Uterus (tissue), 4 donors: ENCODE measurements around the gene LHPP. TPM values are rescaled to one million over a fixed set of nuclear protein-coding genes. Genes with fewer than 3 reads are reported as not detected.

Experiments
- DNase-seq, 2 donors: peaks; one replicate each; pipeline ENCODE4 v3.0.0-alpha.2; 2019 to 2020
- H3K27ac ChIP-seq, 2 donors: fragments of 200-600 bp; sonication (generic); 1 replicate in 1 of 2; 2 replicates in 1 of 2; pipeline ENCODE4 v1.5.1; 2016 to 2018
- H3K27me3 ChIP-seq, 2 donors: fragments of 200-600 bp; sonication (generic); one replicate each; pipeline ENCODE4 v1.5.1; 2018 to 2019; ENCODE audit warnings: control low read depth in 1 of 2
- H3K36me3 ChIP-seq, 2 donors: fragments of 200-600 bp; sonication (generic); one replicate each; pipeline ENCODE4 v1.5.1; 2019; ENCODE audit warnings: control low read depth in 1 of 2
- H3K4me1 ChIP-seq, 2 donors: fragments of 200-600 bp; sonication (generic); one replicate each; pipeline ENCODE4 v1.5.1; 2018 to 2019; ENCODE audit warnings: control low read depth in 1 of 2
- H3K4me3 ChIP-seq, 2 donors: fragments of 200-600 bp; sonication (generic); 1 replicate in 1 of 2; 2 replicates in 1 of 2; pipeline ENCODE4 v1.5.1; 2018 to 2019; ENCODE audit warnings: mild to moderate bottlenecking in 1 of 2
- H3K9me3 ChIP-seq, 2 donors: fragments of 200-600 bp; sonication (generic); one replicate each; pipeline ENCODE4 v1.5.1; 2019; ENCODE audit warnings: control low read depth in 1 of 2
- POLR2A ChIP-seq, 2 donors: fragments of 450-650 bp; IDR thresholded peaks; one replicate each; pipeline ENCODE4 v1.6.1; 2016; ENCODE audit warnings: antibody characterized with exemption in 2 of 2, mild to moderate bottlenecking in 1 of 2, moderate library complexity in 1 of 2
- intact Hi-C: fragments of 100-400 bp; cut with DNase I; formaldehyde crosslinking; loops from one replicate; pipeline ENCODE4 v1.15.1; 2023; ENCODE audit warnings: low total_unique reads
- total RNA-seq, 4 donors: library from RNA; depleted of rRNA in 3 of 4; stranded (reverse); fragments of >200 nt in 3 of 4; gene quantifications; one replicate each; pipeline versions ENCODE4 v1.1.0 to v1.2.4, GENCODE V29; 2014 to 2023
- TF ChIP-seq, protein P1 (sequence below), 4 experiments: fragments of 200-600 bp in 2 of 4; fragments of 450-650 bp in 2 of 4; sonication (generic) in 2 of 4; IDR thresholded peaks; one replicate each; pipeline ENCODE4 v1.5.1; 2016 to 2019; ENCODE audit warnings: antibody characterized with exemption in 4 of 4, mild to moderate bottlenecking in 2 of 4, moderate library complexity in 1 of 4
- donor health status: DM: yes; HTN: yes; CAD: no.

The LHPP gene
- total RNA-seq, 4 donors from 2014 or later = 0.51 to 23.2 (median 15.3) TPM; not detected in 1

DNA sequence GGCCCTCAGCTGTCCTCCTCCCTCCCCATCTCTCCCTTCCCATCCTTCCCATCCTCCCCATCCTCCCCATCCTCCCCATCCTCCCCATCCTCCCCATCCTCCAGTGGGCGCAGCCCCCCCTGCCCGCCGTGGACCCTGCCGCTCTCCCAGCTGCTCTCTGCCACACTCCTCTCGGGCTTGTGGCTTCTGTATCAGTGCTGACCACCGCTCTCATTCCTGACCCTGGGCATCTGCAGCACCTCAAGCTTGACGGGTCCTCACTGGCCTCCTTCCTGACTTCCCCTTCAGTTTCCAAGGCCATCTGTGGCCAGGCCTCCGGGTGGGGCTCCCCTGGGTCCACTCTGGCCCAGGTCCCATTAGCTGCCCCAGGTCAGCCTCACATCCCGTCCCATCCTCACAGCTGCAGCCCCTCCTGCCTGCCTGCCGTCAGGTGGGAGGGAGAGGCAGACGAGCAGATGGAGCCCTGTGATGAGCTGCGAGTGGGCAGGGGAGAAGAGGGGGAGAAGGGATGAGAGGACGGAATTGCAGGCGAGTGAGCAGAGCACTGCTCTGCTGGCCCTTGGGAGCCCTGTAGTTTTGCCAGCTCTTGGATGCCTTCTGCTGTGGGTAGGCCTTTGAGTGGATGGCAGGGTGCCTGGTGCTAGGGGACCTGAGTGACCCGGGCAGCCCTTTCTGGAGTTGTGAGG lies 35.7 kb downstream of the LHPP start:
- Histone ChIP-seq H3K4me1 (no peaks in the 10 kb centered on the region), H3K9me3 (no peaks in the 10 kb centered on the region), H3K36me3 (no peaks in the 10 kb centered on the region), H3K4me3 (no peak overlapping the region), H3K27ac (no peak overlapping the region), H3K27me3 (no peaks in the 10 kb centered on the region)
- DNase-seq = no peak
- intact Hi-C loops = no loop called here
- TF ChIP-seq, protein P1, sequence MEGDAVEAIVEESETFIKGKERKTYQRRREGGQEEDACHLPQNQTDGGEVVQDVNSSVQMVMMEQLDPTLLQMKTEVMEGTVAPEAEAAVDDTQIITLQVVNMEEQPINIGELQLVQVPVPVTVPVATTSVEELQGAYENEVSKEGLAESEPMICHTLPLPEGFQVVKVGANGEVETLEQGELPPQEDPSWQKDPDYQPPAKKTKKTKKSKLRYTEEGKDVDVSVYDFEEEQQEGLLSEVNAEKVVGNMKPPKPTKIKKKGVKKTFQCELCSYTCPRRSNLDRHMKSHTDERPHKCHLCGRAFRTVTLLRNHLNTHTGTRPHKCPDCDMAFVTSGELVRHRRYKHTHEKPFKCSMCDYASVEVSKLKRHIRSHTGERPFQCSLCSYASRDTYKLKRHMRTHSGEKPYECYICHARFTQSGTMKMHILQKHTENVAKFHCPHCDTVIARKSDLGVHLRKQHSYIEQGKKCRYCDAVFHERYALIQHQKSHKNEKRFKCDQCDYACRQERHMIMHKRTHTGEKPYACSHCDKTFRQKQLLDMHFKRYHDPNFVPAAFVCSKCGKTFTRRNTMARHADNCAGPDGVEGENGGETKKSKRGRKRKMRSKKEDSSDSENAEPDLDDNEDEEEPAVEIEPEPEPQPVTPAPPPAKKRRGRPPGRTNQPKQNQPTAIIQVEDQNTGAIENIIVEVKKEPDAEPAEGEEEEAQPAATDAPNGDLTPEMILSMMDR (IDR thresholded peaks at IDR 0.05) = no peak
- TF ChIP-seq POLR2A (IDR thresholded peaks at IDR 0.05) = no peak

DNA sequence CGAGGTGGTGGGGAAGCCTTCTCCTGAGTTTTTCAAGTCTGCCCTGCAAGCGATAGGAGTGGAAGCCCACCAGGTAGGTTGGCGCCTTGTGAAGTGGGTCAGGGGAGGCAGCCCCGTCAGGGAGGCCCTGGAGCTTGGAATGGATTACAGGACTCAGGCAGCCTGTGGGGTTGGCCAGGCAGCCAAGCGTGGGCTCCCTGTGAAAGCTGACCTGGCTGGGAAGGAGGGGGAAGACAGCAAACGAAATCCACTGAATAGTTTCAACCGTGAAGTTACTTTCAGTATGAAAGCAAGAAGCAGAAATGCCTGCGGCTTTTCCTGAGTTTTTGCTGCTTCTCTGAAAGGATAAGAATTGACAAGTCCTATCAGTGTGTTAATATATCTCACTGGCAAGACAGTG lies 36.4 kb downstream of the LHPP start:
- DNase-seq = no peak
- intact Hi-C loops = no loop called here

DNA sequence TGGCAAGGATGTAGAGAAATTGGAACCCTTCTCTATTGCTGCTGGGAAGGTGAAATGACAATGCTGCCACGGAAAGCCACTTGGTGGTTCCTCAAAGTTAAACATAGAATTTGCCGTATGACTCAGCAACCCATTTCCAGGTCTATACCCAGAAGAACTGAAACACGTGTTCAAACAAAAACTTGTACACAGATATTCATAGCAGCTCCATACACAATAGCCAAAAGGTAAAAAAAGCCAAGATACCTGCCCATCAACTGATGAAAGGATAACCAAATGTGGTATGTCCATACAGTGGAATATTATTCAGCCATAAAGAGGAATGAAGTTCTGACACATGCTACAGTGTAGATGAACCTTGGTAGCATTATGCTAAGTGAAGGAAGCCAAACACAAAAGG lies 39.1 kb downstream of the LHPP start:
- no peak for DNase-seq
- no peaks in the 10 kb centered on the region for H3K27me3 ChIP-seq

More for the DNA sequence above, 36.4 kb downstream of the LHPP start:
- Histone ChIP-seq H3K27ac (no peak overlapping the region), H3K4me1 (no peaks in the 10 kb centered on the region), H3K27me3 (no peaks in the 10 kb centered on the region), H3K9me3 (no peaks in the 10 kb centered on the region), H3K36me3 (no peaks in the 10 kb centered on the region), H3K4me3 (no peak overlapping the region)
- TF ChIP-seq, protein P1 (IDR thresholded peaks at IDR 0.05) = no peak
- no peak for TF ChIP-seq POLR2A (IDR thresholded peaks at IDR 0.05)

DNA sequence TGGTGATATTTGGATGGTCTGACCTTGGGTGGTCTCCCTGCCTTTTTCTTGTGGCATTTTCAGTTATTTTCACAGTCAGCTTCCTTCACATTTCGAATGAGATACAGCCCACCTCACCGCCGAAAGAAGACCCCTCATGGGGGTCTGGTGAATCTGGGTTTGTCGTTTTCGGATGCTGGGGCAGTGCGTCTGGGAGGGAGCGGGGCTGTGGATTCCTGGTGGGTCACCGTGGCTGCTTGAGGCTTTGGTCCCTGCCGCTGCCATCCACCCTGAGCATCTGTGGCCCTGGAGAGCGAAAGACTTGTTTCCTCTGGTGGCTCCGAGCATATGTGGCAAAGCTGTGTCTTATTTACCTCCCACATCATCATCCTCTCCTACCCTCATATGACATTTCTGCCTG lies 43.1 kb downstream of the LHPP start:
- H3K27ac ChIP-seq = no peak overlapping the region
- no peak overlapping the region for H3K4me3 ChIP-seq
- no peaks in the 10 kb centered on the region for H3K4me1 ChIP-seq
- intact Hi-C loops = no loop called here
- no peaks in the 10 kb centered on the region for H3K27me3 ChIP-seq
- no peak for TF ChIP-seq POLR2A (IDR thresholded peaks at IDR 0.05)
- TF ChIP-seq, protein P1 (IDR thresholded peaks at IDR 0.05) = no peak
- no peak for DNase-seq
- H3K36me3 ChIP-seq = no peaks in the 10 kb centered on the region
- no peaks in the 10 kb centered on the region for H3K9me3 ChIP-seq

More for the DNA sequence above, 39.1 kb downstream of the LHPP start:
- no peaks in the 10 kb centered on the region for H3K9me3 ChIP-seq
- TF ChIP-seq POLR2A (IDR thresholded peaks at IDR 0.05) = no peak
- TF ChIP-seq, protein P1 (IDR thresholded peaks at IDR 0.05) = no peak
- no peaks in the 10 kb centered on the region for H3K36me3 ChIP-seq
- no peaks in the 10 kb centered on the region for H3K4me1 ChIP-seq
- H3K27ac ChIP-seq = no peak overlapping the region
- intact Hi-C loops = no loop called here
- no peak overlapping the region for H3K4me3 ChIP-seq

DNA sequence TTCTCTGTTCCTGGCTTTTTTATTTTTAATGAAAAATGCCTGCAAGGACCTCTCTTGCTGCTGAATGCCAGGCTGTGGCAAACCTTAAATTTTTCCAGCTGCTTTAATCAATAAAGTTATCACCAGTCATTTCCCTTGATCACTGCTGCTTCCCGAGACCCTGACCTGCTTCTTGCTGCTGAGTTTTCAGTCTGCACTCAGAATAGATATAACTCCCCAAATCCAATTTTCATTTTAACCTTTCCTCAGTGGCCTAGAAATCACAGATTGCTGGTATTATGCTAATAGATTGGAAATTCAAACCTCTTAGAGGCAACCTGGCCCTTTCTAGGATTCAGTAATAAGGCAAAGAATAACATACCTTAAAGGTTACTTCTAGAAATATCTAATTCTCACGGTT lies 43.7 kb downstream of the LHPP start:
- no peak for TF ChIP-seq POLR2A (IDR thresholded peaks at IDR 0.05)
- TF ChIP-seq, protein P1 (IDR thresholded peaks at IDR 0.05) = no peak

More for the DNA sequence above, 43.7 kb downstream of the LHPP start:
- Histone ChIP-seq H3K4me3 (no peak overlapping the region), H3K36me3 (no peaks in the 10 kb centered on the region), H3K27ac (no peak overlapping the region), H3K4me1 (no peaks in the 10 kb centered on the region), H3K9me3 (no peaks in the 10 kb centered on the region), H3K27me3 (no peaks in the 10 kb centered on the region)
- intact Hi-C loops = no loop called here
- no peak for DNase-seq
